Skeletal muscle tissue (tissue), 4 donors: Measurements from ENCODE around the gene NDC80. TPM values are rescaled to one million over a fixed set of nuclear protein-coding genes. Genes with fewer than 3 reads are reported as not detected.

Experiments used
- H3K27ac ChIP-seq: one replicate; pipeline ENCODE4 v1.7.0; 2013; ENCODE audit warnings: mild to moderate bottlenecking, low read depth, low read length, inconsistent platforms
- H3K27me3 ChIP-seq, 3 donors: one replicate each; pipeline ENCODE4 v1.7.0; 2013; ENCODE audit warnings: low read length in 3 of 3; ENCODE audit not compliant: control insufficient read depth in 3 of 3, insufficient read depth in 3 of 3
- H3K36me3 ChIP-seq, 3 donors: one replicate each; pipeline ENCODE4 v1.7.0; 2013; ENCODE audit warnings: low read length in 3 of 3; ENCODE audit not compliant: control insufficient read depth in 3 of 3, insufficient read depth in 3 of 3
- H3K4me1 ChIP-seq, 3 donors: one replicate each; pipeline ENCODE4 v1.7.0; 2013; ENCODE audit warnings: low read length in 3 of 3, mild to moderate bottlenecking in 3 of 3; ENCODE audit not compliant: control insufficient read depth in 3 of 3, insufficient read depth in 3 of 3
- H3K4me3 ChIP-seq, 3 donors: one replicate each; pipeline ENCODE4 v1.7.0; 2013; ENCODE audit warnings: low read length in 3 of 3
- H3K9ac ChIP-seq, 3 donors: one replicate each; pipeline ENCODE4 v1.7.0; 2013; ENCODE audit warnings: low read length in 3 of 3, mild to moderate bottlenecking in 3 of 3, moderate library complexity in 2 of 3, low read depth in 1 of 3
- H3K9me3 ChIP-seq, 3 donors: one replicate each; pipeline ENCODE4 v1.7.0; 2013; ENCODE audit warnings: low read length in 3 of 3; ENCODE audit not compliant: control insufficient read depth in 3 of 3
- total RNA-seq: library from RNA; depleted of rRNA; stranded (reverse); fragments of >200 nt; gene quantifications from one replicate; pipeline ENCODE4 v1.2.3, GENCODE V29; 2014
- donor health status: Osteomylitis.

The NDC80 gene
- total RNA-seq, 1 donor from 2014 or later: 6.8 TPM

DNA sequence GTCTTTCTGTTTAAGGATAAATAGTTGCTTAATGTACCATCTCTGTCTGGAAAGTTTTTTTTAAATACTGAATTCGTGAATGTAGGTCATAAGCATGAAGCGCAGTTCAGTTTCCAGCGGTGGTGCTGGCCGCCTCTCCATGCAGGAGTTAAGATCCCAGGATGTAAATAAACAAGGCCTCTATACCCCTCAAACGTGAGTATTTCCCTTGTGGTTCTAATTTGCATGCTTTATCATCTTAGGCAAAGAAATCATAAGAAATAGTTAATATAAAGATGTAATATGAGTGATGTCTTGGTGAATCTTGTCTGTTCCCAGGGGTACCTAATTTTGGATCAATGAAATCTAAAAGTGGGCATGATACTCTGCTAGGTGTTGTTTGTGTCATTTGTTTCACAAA is 1.5 kb downstream of the NDC80 start:
- Histone ChIP-seq H3K9me3 (no peaks in the 10 kb centered on the region), H3K4me1 (peaks cover 9 to 17% (median 15%) of the 10 kb centered on the region in 3 donors), H3K27ac (no peak overlapping the region), H3K27me3 (no peaks in the 10 kb centered on the region), H3K36me3 (no peaks in the 10 kb centered on the region), H3K4me3 (no peak overlapping the region), H3K9ac (no peak overlapping the region)

- Histone ChIP-seq H3K9me3 (no peaks in the 10 kb centered on the region), H3K9ac (no peak overlapping the region), H3K4me3 (no peak overlapping the region), H3K27ac (no peak overlapping the region), H3K27me3 (no peaks in the 10 kb centered on the region), H3K4me1 (peaks cover 9 to 15% (median 14%) of the 10 kb centered on the region in 3 donors), H3K36me3 (no peaks in the 10 kb centered on the region)
Measured at GRCh38 chr18:2573408-2573807, 2.1 kb downstream of the NDC80 start.

DNA sequence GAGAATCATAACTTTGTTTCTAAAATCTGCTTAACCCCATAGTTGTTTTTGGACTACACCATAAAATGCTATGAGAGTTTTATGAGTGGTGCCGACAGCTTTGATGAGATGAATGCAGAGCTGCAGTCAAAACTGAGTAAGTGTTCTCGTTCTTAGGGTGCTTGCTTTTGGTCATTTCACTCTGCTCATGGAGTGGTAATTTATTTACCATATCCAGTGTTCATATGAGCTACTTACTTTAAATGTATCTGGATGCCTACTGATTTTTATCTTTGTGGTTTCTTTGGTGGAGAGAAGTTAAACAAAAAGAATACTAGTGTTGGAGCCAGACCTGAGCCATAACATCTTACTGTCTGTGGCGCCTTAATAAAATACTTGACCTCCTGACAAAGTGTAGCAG is 16.4 kb downstream of the NDC80 start:
- Histone ChIP-seq H3K27ac (no peak overlapping the region), H3K27me3 (no peaks in the 10 kb centered on the region), H3K4me1 (no peaks in the 10 kb centered on the region), H3K36me3 (no peaks in the 10 kb centered on the region), H3K9ac (no peak overlapping the region), H3K9me3 (no peaks in the 10 kb centered on the region), H3K4me3 (no peak overlapping the region)

GRCh38 chr18:2588666-2589344 is 17.4 kb downstream of the NDC80 start:
- Histone ChIP-seq H3K27me3 (no peaks in the 10 kb centered on the region), H3K4me3 (no peak overlapping the region), H3K36me3 (no peaks in the 10 kb centered on the region), H3K9ac (no peak overlapping the region), H3K4me1 (no peaks in the 10 kb centered on the region), H3K9me3 (no peaks in the 10 kb centered on the region), H3K27ac (no peak overlapping the region)

- H3K4me3 ChIP-seq: peak overlapping the region in 1 of 3 donors; percentile 45
- no peaks in the 10 kb centered on the region for H3K36me3 ChIP-seq
- no peaks in the 10 kb centered on the region for H3K4me1 ChIP-seq
- no peak overlapping the region for H3K9ac ChIP-seq
- H3K27me3 ChIP-seq: no peaks in the 10 kb centered on the region
- no peak overlapping the region for H3K27ac ChIP-seq
- no peaks in the 10 kb centered on the region for H3K9me3 ChIP-seq
Measured at GRCh38 chr18:2589345-2590068, 18.1 kb downstream of the NDC80 start.

- Histone ChIP-seq H3K9me3 (no peaks in the 10 kb centered on the region), H3K27me3 (no peaks in the 10 kb centered on the region), H3K4me3 (peak overlapping the region in 1 of 3 donors; percentile 45), H3K27ac (no peak overlapping the region), H3K4me1 (no peaks in the 10 kb centered on the region), H3K36me3 (no peaks in the 10 kb centered on the region), H3K9ac (no peak overlapping the region)
Measured at GRCh38 chr18:2590303-2590702, 18.9 kb downstream of the NDC80 start.

DNA sequence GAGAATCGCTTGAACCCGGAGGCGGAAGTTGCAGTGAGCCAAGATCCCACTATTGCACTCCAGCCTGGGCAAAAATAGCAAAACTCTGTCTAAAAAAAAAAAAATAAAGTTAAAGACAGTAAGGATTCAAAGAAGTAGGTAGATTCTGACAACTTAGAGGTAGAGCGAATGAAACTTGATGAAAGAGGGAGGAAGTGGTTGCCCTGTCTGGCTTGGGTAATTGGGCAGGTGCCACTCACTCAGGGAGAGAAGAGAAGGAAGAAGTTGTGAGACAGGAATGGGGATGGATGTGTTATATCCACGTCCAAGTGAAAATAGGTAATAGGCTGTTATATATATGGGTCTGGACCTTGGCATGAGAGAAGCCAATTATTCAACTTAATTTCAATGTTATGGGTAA is 26.3 kb downstream of the NDC80 start:
- Histone ChIP-seq H3K9me3 (no peaks in the 10 kb centered on the region), H3K36me3 (no peaks in the 10 kb centered on the region), H3K27ac (no peak overlapping the region), H3K4me3 (no peak overlapping the region), H3K27me3 (no peaks in the 10 kb centered on the region), H3K4me1 (no peaks in the 10 kb centered on the region), H3K9ac (no peak overlapping the region)

DNA sequence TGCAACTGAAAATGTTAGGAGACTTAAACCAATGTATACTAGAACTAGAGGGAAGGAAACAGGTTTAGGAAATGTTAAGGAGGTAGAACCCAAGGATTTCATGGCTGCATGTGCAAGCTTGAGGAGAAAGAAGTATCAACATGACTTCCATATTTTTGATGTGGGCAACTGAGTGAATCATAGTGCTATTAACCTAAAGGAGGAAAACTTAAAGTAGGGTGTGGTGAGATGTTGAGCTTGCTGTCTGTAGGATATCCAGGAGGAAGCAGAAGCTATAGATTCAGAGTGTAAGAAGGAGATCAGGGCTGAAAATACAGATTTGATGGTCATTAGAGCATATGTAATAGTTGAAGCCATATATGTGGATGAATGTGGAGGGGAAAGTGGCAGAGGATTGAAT is 31.5 kb downstream of the NDC80 start:
- Histone ChIP-seq H3K9ac (no peak overlapping the region), H3K9me3 (no peaks in the 10 kb centered on the region), H3K27me3 (no peaks in the 10 kb centered on the region), H3K36me3 (no peaks in the 10 kb centered on the region), H3K4me3 (no peak overlapping the region), H3K4me1 (no peaks in the 10 kb centered on the region), H3K27ac (no peak overlapping the region)

DNA sequence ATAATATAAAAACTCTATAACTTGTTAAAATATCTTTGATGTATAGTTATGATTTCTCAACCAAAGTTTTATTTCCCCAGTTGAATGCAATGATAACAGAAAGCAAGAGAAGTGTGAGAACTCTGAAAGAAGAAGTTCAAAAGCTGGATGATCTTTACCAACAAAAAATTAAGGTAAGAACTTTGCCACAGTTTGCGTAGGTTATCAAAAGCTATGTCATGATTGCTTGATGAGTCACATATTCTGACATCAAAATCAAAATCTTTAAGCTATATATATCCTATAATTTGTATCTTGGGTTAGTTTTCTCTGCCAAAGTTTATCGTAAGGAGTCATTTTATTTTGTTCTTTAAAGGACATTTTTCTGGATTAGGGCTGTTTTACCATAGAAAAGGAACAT is 35.0 kb downstream of the NDC80 start:
- Histone ChIP-seq H3K4me1 (no peaks in the 10 kb centered on the region), H3K36me3 (no peaks in the 10 kb centered on the region), H3K27ac (no peak overlapping the region), H3K9ac (no peak overlapping the region), H3K27me3 (no peaks in the 10 kb centered on the region), H3K4me3 (no peak overlapping the region), H3K9me3 (no peaks in the 10 kb centered on the region)

DNA sequence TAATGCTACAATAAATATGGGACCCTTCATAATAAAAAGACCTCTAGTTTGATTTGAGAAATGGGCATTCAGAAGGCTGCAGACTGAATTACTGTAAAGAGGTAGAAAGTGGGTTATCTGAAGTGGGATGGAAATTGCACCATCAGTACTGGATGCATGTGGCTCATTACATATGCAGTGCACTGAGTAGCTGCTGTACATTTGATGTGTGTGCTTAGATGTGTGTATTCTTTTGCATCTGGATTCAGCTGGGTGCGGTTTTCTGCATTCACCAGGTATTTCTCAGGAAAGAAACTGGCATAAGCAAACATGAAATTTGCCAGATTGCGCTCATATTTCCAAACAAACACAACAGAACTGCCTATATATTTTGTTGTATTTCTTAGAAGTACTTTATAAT is 38.2 kb downstream of the NDC80 start:
- no peak overlapping the region for H3K4me3 ChIP-seq
- no peaks in the 10 kb centered on the region for H3K9me3 ChIP-seq
- H3K4me1 ChIP-seq: no peaks in the 10 kb centered on the region
- no peaks in the 10 kb centered on the region for H3K36me3 ChIP-seq
- H3K9ac ChIP-seq: no peak overlapping the region
- no peak overlapping the region for H3K27ac ChIP-seq
- no peaks in the 10 kb centered on the region for H3K27me3 ChIP-seq
